ENCODE results near the gene ANXA3.
"Not testable (repeated sequence)": the region's sequence is repeated elsewhere in the genome, so short reads cannot be mapped to it uniquely, and the experiment has no call there.

The ANXA3 gene

GRCh38 chr4:78543424-78544125, 8.0 kb upstream of the ANXA3 start:
- DNase-seq (ENCODE audit: low read depth in 2 of 2) = no peak

- no peak for DNase-seq (ENCODE audit: low read depth in 2 of 2)
These were observed 6.9 kb upstream of the ANXA3 start for GRCh38 chr4:78544678-78545077.

- DNase-seq (ENCODE audit: low read depth in 2 of 2) = no peak
These were observed 6.0 kb upstream of the ANXA3 start for GRCh38 chr4:78545275-78546246.

- DNase-seq (ENCODE audit: low read depth in 2 of 2) = not testable (repeated sequence)
These were observed 3.7 kb upstream of the ANXA3 start for GRCh38 chr4:78547899-78548298.

GRCh38 chr4:78548889-78549288, 2.7 kb upstream of the ANXA3 start:
- not testable (repeated sequence) for DNase-seq (ENCODE audit: low read depth in 2 of 2)

GRCh38 chr4:78552389-78553042, 946 bp downstream of the ANXA3 start:
- DNase-seq (ENCODE audit: low read depth in 2 of 2) = no peak

- no peak for DNase-seq (ENCODE audit: low read depth in 2 of 2)
These were observed 1.4 kb downstream of the ANXA3 start for GRCh38 chr4:78553043-78553396.

GRCh38 chr4:78553529-78554060, 2.0 kb downstream of the ANXA3 start:
- no peak for DNase-seq (ENCODE audit: low read depth in 2 of 2)

GRCh38 chr4:78556665-78557064, 5.1 kb downstream of the ANXA3 start:
- DNase-seq (ENCODE audit: low read depth in 2 of 2) = no peak

- DNase-seq (ENCODE audit: low read depth in 2 of 2) = no peak
These were observed 6.3 kb downstream of the ANXA3 start for GRCh38 chr4:78557841-78558240.

- DNase-seq (ENCODE audit: low read depth in 2 of 2) = no peak
These were observed 6.8 kb downstream of the ANXA3 start for GRCh38 chr4:78558410-78558809.

- no peak for DNase-seq (ENCODE audit: low read depth in 2 of 2)
These were observed 8.9 kb downstream of the ANXA3 start for GRCh38 chr4:78560296-78560963.

GRCh38 chr4:78561677-78562076, 10.1 kb downstream of the ANXA3 start:
- no peak for DNase-seq (ENCODE audit: low read depth in 2 of 2)

GRCh38 chr4:78562687-78563086, 11.1 kb downstream of the ANXA3 start:
- DNase-seq (ENCODE audit: low read depth in 2 of 2) = no peak

GRCh38 chr4:78565971-78566372, 14.4 kb downstream of the ANXA3 start:
- no peak for DNase-seq (ENCODE audit: low read depth in 2 of 2)

- no peak for DNase-seq (ENCODE audit: low read depth in 2 of 2)
These were observed 15.4 kb downstream of the ANXA3 start for GRCh38 chr4:78566834-78567499.

GRCh38 chr4:78567500-78568060, 16.0 kb downstream of the ANXA3 start:
- no peak for DNase-seq (ENCODE audit: low read depth in 2 of 2)

- DNase-seq (ENCODE audit: low read depth in 2 of 2) = no peak
These were observed 17.2 kb downstream of the ANXA3 start for GRCh38 chr4:78568640-78569305.

- DNase-seq (ENCODE audit: low read depth in 2 of 2) = no peak
These were observed 17.8 kb downstream of the ANXA3 start for GRCh38 chr4:78569306-78569821.

- no peak for DNase-seq (ENCODE audit: low read depth in 2 of 2)
These were observed 18.5 kb downstream of the ANXA3 start for GRCh38 chr4:78570117-78570516.
